B cell (primary cell): ENCODE measurements around the gene CAMK1D. TPM values are rescaled to one million over a fixed set of nuclear protein-coding genes. Genes with fewer than 3 reads are reported as not detected.

Experiments
- ATAC-seq: fragments of 200-7000 bp; cut with Tn5 transposase; one replicate; pipeline ENCODE4 v1.10.0; 2021; ENCODE audit warnings: low read depth, mild to moderate bottlenecking, moderate number of reproducible peaks, moderate library complexity
- CTCF ChIA-PET: fragments of 350-600 bp; sonication (Branson Sonifier 250); formaldehyde crosslinking; loops from one replicate; lab custom pipeline; 2021; ENCODE audit warnings: antibody characterized with exemption, inconsistent platforms; lab: Charles Lee
- POLR2A ChIA-PET: fragments of 350-600 bp; sonication (Branson Sonifier 250); formaldehyde crosslinking; loops from one replicate; lab custom pipeline; 2021; ENCODE audit warnings: antibody characterized with exemption; lab: Charles Lee
- DNase-seq: peaks from one replicate; pipeline ENCODE4 v3.0.0; 2013
- H2AFZ ChIP-seq: 2 replicates; pipeline ENCODE4 v1.6.1; 2012; ENCODE audit warnings: mild to moderate bottlenecking, low read depth, low read length; ENCODE audit not compliant: insufficient read depth, poor library complexity, severe bottlenecking
- H3K27ac ChIP-seq, 2 donors: 1 replicate in 1 of 2; 2 replicates in 1 of 2; pipeline ENCODE4 v1.5.1; 2012 to 2013; ENCODE audit warnings: low read length in 2 of 2, mild to moderate bottlenecking in 2 of 2, moderate library complexity in 1 of 2
- H3K27me3 ChIP-seq, 4 experiments: fragments of 200-600 bp in 1 of 4; sonication (generic) in 1 of 4; replicated peaks in 1 of 4; 1 replicate in 2 of 4; 2 replicates in 2 of 4; pipeline versions ENCODE4 v1.6.1 to v1.7.0; 2013 to 2016; ENCODE audit warnings: low read length in 3 of 4, mild to moderate bottlenecking in 2 of 4, mixed read lengths in 1 of 4, moderate library complexity in 1 of 4; ENCODE audit not compliant: insufficient read depth in 4 of 4, control insufficient read depth in 3 of 4; ENCODE audit errors: control extremely low read depth in 1 of 4
- H3K36me3 ChIP-seq, 2 experiments: replicated peaks in 1 of 2; 1 replicate in 1 of 2; 2 replicates in 1 of 2; pipeline versions ENCODE4 v1.6.1 to v1.7.1; 2013; ENCODE audit warnings: low read length in 1 of 2; ENCODE audit not compliant: insufficient read depth in 2 of 2, control insufficient read depth in 1 of 2; ENCODE audit errors: control extremely low read depth in 1 of 2, extremely low read depth in 1 of 2
- H3K4me1 ChIP-seq, 2 donors: fragments of 200-600 bp in 1 of 2; sonication (generic) in 1 of 2; 1 replicate in 1 of 2; 2 replicates in 1 of 2; pipeline versions ENCODE4 v1.5.1 to v1.6.1; 2013 to 2017; ENCODE audit warnings: low read length in 2 of 2; ENCODE audit not compliant: control insufficient read depth in 2 of 2, insufficient read depth in 2 of 2
- H3K4me2 ChIP-seq: replicated peaks from 2 replicates; pipeline ENCODE3; 2012; ENCODE audit warnings: mild to moderate bottlenecking, low read depth, low read length; ENCODE audit not compliant: poor library complexity, severe bottlenecking
- H3K4me3 ChIP-seq, 5 experiments: fragments of 200-600 bp in 1 of 5; sonication (generic) in 1 of 5; 1 replicate in 3 of 5; 2 replicates in 2 of 5; pipeline versions ENCODE4 v1.5.1 to v1.7.0; 2011 to 2016; ENCODE audit warnings: low read length in 4 of 5, mild to moderate bottlenecking in 4 of 5, low read depth in 2 of 5, control low read depth in 1 of 5, moderate library complexity in 1 of 5; ENCODE audit not compliant: insufficient read depth in 1 of 5; ENCODE audit errors: control extremely low read depth in 1 of 5, extremely low read depth in 1 of 5
- H3K79me2 ChIP-seq: fragments of 200-600 bp; sonication (generic); one replicate; pipeline ENCODE4 v1.6.0; 2016; ENCODE audit warnings: low read length; ENCODE audit not compliant: control insufficient read depth, insufficient read depth
- H3K9ac ChIP-seq: fragments of 200-600 bp; sonication (generic); 2 replicates; pipeline ENCODE4 v1.6.1; 2017; ENCODE audit warnings: mild to moderate bottlenecking, low read length, moderate library complexity
- H3K9me3 ChIP-seq, 3 donors: one replicate each; pipeline versions ENCODE4 v1.6.1 to v1.7.1; 2013; ENCODE audit warnings: low read length in 2 of 3; ENCODE audit not compliant: control insufficient read depth in 2 of 3, insufficient read depth in 1 of 3; ENCODE audit errors: control extremely low read depth in 1 of 3
- H4K20me1 ChIP-seq: 2 replicates; pipeline ENCODE4 v1.6.0; 2012; ENCODE audit warnings: mild to moderate bottlenecking, low read length; ENCODE audit not compliant: insufficient read depth, control insufficient read depth, poor library complexity, severe bottlenecking
- H3K27ac Mint-ChIP-seq: one replicate; pipeline ENCODE4 v1.8.0; 2021; ENCODE audit warnings: mixed read lengths
- H3K27me3 Mint-ChIP-seq: one replicate; pipeline ENCODE4 v1.8.0; 2021; ENCODE audit warnings: mixed read lengths
- H3K4me1 Mint-ChIP-seq: one replicate; pipeline ENCODE4 v1.8.0; 2021; ENCODE audit warnings: mixed read lengths
- H3K4me3 Mint-ChIP-seq: one replicate; pipeline ENCODE4 v1.8.0; 2021; ENCODE audit warnings: mixed read lengths
- H3K9me3 Mint-ChIP-seq: one replicate; pipeline ENCODE4 v1.8.0; 2022; ENCODE audit warnings: mixed read lengths; ENCODE audit not compliant: insufficient read depth
- CTCF ChIP-seq: fragments of 200-600 bp; IDR thresholded peaks from one replicate; pipeline ENCODE4 v1.8.0; 2022; ENCODE audit warnings: antibody characterized with exemption, mild to moderate bottlenecking
- EZH2 ChIP-seq: IDR thresholded peaks from 2 replicates; pipeline ENCODE4 v1.6.1; 2012; ENCODE audit warnings: borderline replicate concordance, low read depth, mild to moderate bottlenecking, moderate library complexity, low read length; ENCODE audit not compliant: insufficient read depth, poor library complexity, severe bottlenecking
- WGBS: methylation state at CpG from one replicate; pipeline ENCODE4 v1.1.5; 2013; ENCODE audit warnings: missing lambda C conversion rate; ENCODE audit not compliant: insufficient coverage; 5-methylcytosine and 5-hydroxymethylcytosine counted together
- intact Hi-C: fragments of 100-400 bp; cut with micrococcal nuclease; formaldehyde crosslinking; loops from one replicate; pipeline ENCODE4 v1.10.0; 2022
- polyA plus RNA-seq: library from polyadenylated mRNA; depleted of rRNA; stranded (reverse); fragments of >200 nt; gene quantifications from 2 replicates; pipeline ENCODE4 v1.2.3, GENCODE V29; 2012
- total RNA-seq, 2 donors: library from RNA; stranded (reverse); fragments of 120-200 nt in 1 of 2; gene quantifications; 1 replicate in 1 of 2; 2 replicates in 1 of 2; pipeline versions ENCODE4 v1.2.3 to v1.2.4, GENCODE V29; 2013 to 2022

Gene CAMK1D
- total and polyA plus RNA-seq, 2 donors (not counting 1 experiment from before 2014, with no cell fraction given) = 34.1 to 69.7 TPM

- Histone ChIP-seq H3K9ac (no peak overlapping the region), H3K36me3 (peaks cover 0 to 65% of the 10 kb centered on the region in 2 experiments), H3K4me2 (no peak overlapping the region), H2AFZ (no peak overlapping the region), H4K20me1 (peaks cover 25% of the 10 kb centered on the region), H3K9me3 (no peaks in the 10 kb centered on the region), H3K4me1 (no peaks in the 10 kb centered on the region), H3K27me3 (no peaks in the 10 kb centered on the region), H3K4me3 (no peak overlapping the region), H3K27ac (no peak overlapping the region), H3K79me2 (peaks cover 13% of the 10 kb centered on the region)
- peaks cover 3% of the 10 kb centered on the region for H3K4me1 Mint-ChIP-seq
- no peak overlapping the region for H3K4me3 Mint-ChIP-seq
- no peak overlapping the region for H3K27ac Mint-ChIP-seq
- no peaks in the 10 kb centered on the region for H3K27me3 Mint-ChIP-seq
- intact Hi-C loops = no loop called here
- WGBS = 92% methylated on average over 16 of the region's 22 CpGs
- TF ChIP-seq CTCF (no peak), EZH2 (no peak)
- POLR2A ChIA-PET = no interaction called here
- CTCF ChIA-PET = interaction anchor here (0.7 to 1.8 kb wide), 4 partner anchors 12 to 746 kb away, joined by 3 to 5 read pairs (median 4); no protein-coding TSS in a partner anchor
- no peaks in the 10 kb centered on the region for H3K9me3 Mint-ChIP-seq
- DNase-seq (no peak), ATAC-seq (no peak)
Measured at GRCh38 chr10:12780634-12781601, 431.6 kb downstream of the CAMK1D start.

GRCh38 chr10:12781976-12782375 lies 432.6 kb downstream of the CAMK1D start:
- Mint-ChIP-seq H3K9me3 (no peaks in the 10 kb centered on the region), H3K4me1 (peaks cover 3% of the 10 kb centered on the region), H3K4me3 (no peak overlapping the region), H3K27ac (no peak overlapping the region), H3K27me3 (no peaks in the 10 kb centered on the region)
- CTCF ChIA-PET = interaction anchor here (0.7 to 1.8 kb wide), 13 partner anchors 8 to 801 kb away, joined by 3 to 7 read pairs (median 3); partner anchors contain the start of gene OPTN
- no peak overlapping the region for H3K4me2 ChIP-seq
- intact Hi-C loops = no loop called here
- H3K27ac ChIP-seq = no peak overlapping the region
- POLR2A ChIA-PET = no interaction called here
- H3K79me2 ChIP-seq = peaks cover 9% of the 10 kb centered on the region
- H3K27me3 ChIP-seq = no peaks in the 10 kb centered on the region
- H2AFZ ChIP-seq = no peak overlapping the region
- WGBS = 92% methylated on average over 1 of the region's 1 CpG
- H3K4me1 ChIP-seq = no peaks in the 10 kb centered on the region
- H3K9me3 ChIP-seq = no peaks in the 10 kb centered on the region
- H3K36me3 ChIP-seq = peaks cover 0 to 59% of the 10 kb centered on the region in 2 experiments
- no peak for ATAC-seq
- H4K20me1 ChIP-seq = peaks cover 25% of the 10 kb centered on the region
- DNase-seq = no peak
- no peak overlapping the region for H3K9ac ChIP-seq
- H3K4me3 ChIP-seq = no peak overlapping the region
- no peak for TF ChIP-seq CTCF
- TF ChIP-seq EZH2 = no peak
